ENCODE data around the gene KLHL35. TPM values are rescaled to one million over a fixed set of nuclear protein-coding genes. Genes with fewer than 3 reads are reported as not detected.
"Not testable (repeated sequence)": the region's sequence is repeated elsewhere in the genome, so short reads cannot be mapped to it uniquely, and the experiment has no call there.

Gene KLHL35
- total RNA-seq, 1 donor from 2014 or later = 0.68 TPM

DNA sequence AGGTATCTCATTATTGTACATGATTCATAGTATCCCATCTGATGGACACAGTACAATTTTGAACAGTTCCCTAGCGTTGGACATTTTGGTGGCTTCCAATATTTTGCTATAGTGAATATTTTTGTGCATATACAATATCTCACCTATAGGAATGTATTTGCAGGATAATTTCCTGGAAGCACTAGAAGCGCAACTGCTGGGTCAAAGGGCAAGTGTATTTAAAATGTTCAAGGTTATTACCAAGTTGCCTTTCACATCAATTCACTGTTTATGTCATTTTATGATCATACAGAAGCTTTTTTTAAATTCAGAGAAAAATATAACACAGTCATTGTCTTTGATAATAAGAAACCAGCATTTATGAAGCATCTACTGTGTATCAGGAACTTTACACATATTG, 52.8 kb downstream of the KLHL35 start:
- no peak for ATAC-seq
- no peak for DNase-seq (ENCODE audit: missing footprints)
- intact Hi-C loops (cut with DNase I) = no loop called here

DNA sequence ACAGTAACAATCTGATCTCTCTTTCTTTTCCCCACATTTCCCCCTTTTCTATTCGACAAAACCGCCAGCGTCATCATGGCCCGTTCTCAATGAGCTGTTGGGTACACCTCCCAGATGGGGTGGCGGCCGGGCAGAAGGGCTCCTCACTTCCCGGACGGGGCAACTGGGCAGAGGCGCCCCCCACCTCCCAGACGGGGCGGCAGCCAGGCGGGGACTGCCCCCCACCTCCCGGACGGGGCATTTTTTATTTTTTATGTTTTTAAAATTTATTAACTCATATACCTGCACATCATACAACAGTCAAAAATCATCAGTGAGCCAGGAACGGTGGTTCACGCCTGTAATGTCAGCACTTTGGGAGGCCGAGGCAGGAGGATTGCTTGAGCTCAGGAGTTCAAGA, 54.2 kb downstream of the KLHL35 start:
- DNase-seq (ENCODE audit: missing footprints); intact Hi-C loops (cut with DNase I); ATAC-seq: not testable (repeated sequence)

DNA sequence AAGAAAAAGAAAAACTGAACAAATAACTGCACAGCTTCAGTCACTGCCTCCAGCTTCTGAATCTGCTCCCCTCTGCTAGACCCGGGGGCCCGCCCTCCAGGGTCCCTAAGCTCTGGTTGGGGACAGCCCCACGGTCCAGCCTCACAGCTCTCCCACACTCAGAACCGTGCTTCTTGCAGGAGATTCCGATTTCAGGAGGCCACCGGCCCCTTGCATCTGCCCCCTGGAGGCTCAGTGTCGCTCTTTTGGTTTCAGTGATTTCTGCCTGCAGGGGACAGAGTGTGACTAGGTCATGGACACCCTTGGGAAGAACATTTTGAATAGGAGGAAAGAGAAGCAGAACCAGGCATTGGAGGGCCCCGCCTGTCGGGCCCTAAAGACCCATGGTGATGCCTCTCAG, 56.8 kb downstream of the KLHL35 start:
- ATAC-seq (no peak), DNase-seq (ENCODE audit: missing footprints) (no peak)
- intact Hi-C loops (cut with DNase I) = no loop called here

DNA sequence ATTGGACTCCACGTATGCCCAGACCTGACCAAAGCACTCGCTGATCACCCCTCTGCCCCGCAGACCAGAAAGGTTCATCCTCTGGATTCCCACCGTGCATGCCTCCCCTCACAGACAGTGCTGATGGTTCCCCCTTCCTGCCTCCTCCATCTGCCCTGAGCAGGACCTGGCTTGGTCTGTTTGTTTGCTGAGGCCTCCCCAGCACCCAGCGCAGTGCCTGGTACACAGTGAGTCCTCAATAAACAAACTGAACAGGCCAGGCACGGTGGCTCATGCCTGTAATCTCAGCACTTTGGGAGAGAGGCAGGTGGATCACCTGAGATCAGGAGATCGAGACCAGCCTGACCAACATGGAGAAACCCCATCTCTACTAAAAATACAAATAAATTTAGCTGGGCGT, 57.4 kb downstream of the KLHL35 start:
- ATAC-seq (no peak), DNase-seq (ENCODE audit: missing footprints) (no peak)
- intact Hi-C loops (cut with DNase I) = no loop called here

DNA sequence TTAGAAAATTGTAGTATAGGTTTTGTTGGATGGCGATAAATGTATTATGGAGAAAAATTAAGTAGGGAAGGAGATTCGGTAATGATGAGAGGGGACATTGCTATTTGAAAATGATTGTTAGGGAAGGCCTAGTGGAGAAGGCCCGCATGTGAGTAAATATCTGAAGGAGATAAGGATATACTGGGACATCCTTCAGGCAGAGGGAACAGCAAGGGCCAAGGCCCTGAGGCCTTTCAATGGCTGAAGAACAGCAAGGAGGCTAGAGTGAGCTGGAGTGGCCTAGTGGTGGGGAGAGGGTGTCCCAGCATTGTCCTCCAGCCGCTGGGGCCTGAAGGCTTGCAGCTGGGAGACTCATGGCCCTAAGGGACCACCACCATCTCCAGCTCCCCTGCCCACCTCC, 58.4 kb downstream of the KLHL35 start:
- no peak for ATAC-seq
- intact Hi-C loops (cut with DNase I) = no loop called here

DNA sequence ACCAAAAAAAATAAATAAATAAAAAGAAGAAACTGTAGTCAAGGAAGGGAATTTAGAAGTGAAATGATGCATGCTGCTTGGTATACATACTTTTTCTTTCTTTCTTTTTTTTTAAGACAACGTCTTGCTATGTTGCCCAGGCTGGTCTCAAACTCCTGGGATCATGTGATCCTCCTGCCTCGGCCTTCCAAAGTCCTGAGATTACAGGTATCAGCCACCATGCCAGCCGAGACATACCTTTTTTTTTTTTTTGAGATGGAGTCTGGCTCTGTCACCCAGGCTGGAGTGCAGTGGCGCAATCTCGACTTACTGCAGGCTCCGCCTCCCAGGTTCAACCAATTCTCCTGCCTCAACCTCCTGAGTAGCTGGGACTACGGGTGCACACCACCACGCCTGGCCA, 59.8 kb downstream of the KLHL35 start:
- no peak for DNase-seq (ENCODE audit: missing footprints)
- intact Hi-C loops (cut with DNase I) = no loop called here
- ATAC-seq = no peak

More for the DNA sequence above, 58.4 kb downstream of the KLHL35 start:
- no peak for DNase-seq (ENCODE audit: missing footprints)

Other genes starting within 250 kb of the KLHL35 start
- gene TPBGL, start 192.4 kb downstream of the KLHL35 start, total RNA-seq = 0.16 TPM
- gene ARRB1, start 81.5 kb downstream of the KLHL35 start, total RNA-seq = 30.3 TPM
- gene RPS3, start 33.7 kb downstream of the KLHL35 start, total RNA-seq = 972 TPM
- gene GDPD5, start 92.7 kb upstream of the KLHL35 start, total RNA-seq = 7.7 TPM
- gene SERPINH1, start 129.1 kb upstream of the KLHL35 start, total RNA-seq = 65.8 TPM
- 5.2 TPM for gene MAP6, start 235.8 kb upstream of the KLHL35 start, total RNA-seq

All from Right ventricle myocardium inferior (tissue), 1 donor.